ENCODE results near the gene ANGPTL3. TPM values are rescaled to one million over a fixed set of nuclear protein-coding genes. Genes with fewer than 3 reads are reported as not detected.

ANGPTL3 gene
- total and polyA plus RNA-seq, 2 of the 8 experiments (the other 6 are each of a cell fraction or from before 2014, with no cell fraction given), result not detected

DNA sequence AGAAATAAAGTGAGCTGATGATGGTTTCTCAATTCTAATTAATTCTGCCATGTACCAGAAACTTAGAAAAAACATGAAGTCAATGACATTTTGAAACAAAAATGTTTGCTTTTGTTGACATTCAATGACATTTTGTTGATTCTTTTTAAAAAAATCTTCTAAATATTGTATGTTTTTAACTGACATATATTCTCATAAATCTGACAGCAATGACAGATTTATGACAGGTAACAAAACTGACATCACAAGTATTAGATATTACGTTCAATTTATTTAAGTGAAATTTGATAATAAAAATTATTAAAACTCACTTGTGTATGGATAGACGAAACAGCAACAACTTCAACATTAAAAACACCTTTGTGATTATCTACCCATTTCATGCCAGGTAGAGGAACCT lies 36.0 kb upstream of the ANGPTL3 start:
- 94% methylated on average over 2 of the region's 2 CpGs; no CpG with 5 or more reads in 1 of the 2 experiments for WGBS, 2 experiments (ENCODE audit: extremely low coverage in 1 of 2, insufficient coverage in 1 of 2, insufficient read length in 1 of 2, insufficient replicate concordance in 2 of 2, low coverage in 1 of 2, low lambda C conversion rate in 2 of 2, missing lambda C conversion rate in 1 of 2)
- H3K9ac ChIP-seq (replicated peaks in 1 of 4; ENCODE audit: extremely low read depth in 1 of 4, low read depth in 3 of 4, low read length in 3 of 4), result no peak overlapping the region
- POLR2A ChIA-PET (ENCODE audit: partially characterized antibody), result no interaction called here
- TF ChIP-seq CTBP2 (IDR thresholded peaks at IDR 0.05; ENCODE audit: borderline replicate concordance, insufficient read depth, insufficient read length, low read length) (no peak), EP300 (IDR thresholded peaks at IDR 0.05; ENCODE audit: borderline replicate concordance in 1 of 2, low read depth in 2 of 2, low read length in 2 of 2) (no peak), HDAC2 (IDR thresholded peaks at IDR 0.05; ENCODE audit: borderline replicate concordance in 1 of 2, low read depth in 2 of 2, low read length in 2 of 2) (no peak), POLR2A (IDR thresholded peaks at IDR 0.05; ENCODE audit: control extremely low read depth in 1 of 2, low read depth in 2 of 2, low read length in 2 of 2) (no peak), RFX5 (IDR thresholded peaks at IDR 0.05; ENCODE audit: borderline replicate concordance, low read depth, low read length) (no peak), CHD1 (IDR thresholded peaks at IDR 0.05; ENCODE audit: low read depth, low read length) (no peak), CBX8 (IDR thresholded peaks at IDR 0.05; ENCODE audit: borderline replicate concordance, low read depth, low read length) (no peak), SP4 (IDR thresholded peaks at IDR 0.05; ENCODE audit: low read length) (no peak), KDM1A (IDR thresholded peaks at IDR 0.05; ENCODE audit: borderline replicate concordance, low read length) (no peak), FOSL1 (IDR thresholded peaks at IDR 0.05; ENCODE audit: insufficient read depth, low read depth, low read length) (no peak), MAFK (IDR thresholded peaks at IDR 0.05; ENCODE audit: low read depth, low read length) (no peak), KDM5A (IDR thresholded peaks at IDR 0.05; ENCODE audit: low read length) (no peak)
- TF ChIP-seq, protein P1, sequence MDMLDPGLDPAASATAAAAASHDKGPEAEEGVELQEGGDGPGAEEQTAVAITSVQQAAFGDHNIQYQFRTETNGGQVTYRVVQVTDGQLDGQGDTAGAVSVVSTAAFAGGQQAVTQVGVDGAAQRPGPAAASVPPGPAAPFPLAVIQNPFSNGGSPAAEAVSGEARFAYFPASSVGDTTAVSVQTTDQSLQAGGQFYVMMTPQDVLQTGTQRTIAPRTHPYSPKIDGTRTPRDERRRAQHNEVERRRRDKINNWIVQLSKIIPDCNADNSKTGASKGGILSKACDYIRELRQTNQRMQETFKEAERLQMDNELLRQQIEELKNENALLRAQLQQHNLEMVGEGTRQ (IDR thresholded peaks at IDR 0.05; ENCODE audit: low read length), result no peak

More for the DNA sequence above, 36.0 kb upstream of the ANGPTL3 start:
- no peak overlapping the region for H3K27ac ChIP-seq (ENCODE audit: low read depth, low read length)
- H4K91ac ChIP-seq (replicated peaks; ENCODE audit: insufficient read length, low read length), result no peak overlapping the region
- H3K23me2 ChIP-seq (ENCODE audit: low read depth, low read length), result no peaks in the 10 kb centered on the region
- H3K36me3 ChIP-seq (ENCODE audit: control insufficient read depth in 2 of 4, insufficient read depth in 4 of 4, low read length in 3 of 4), result no peaks in the 10 kb centered on the region; a peak in 1 of 8 replicates
- no peaks in the 10 kb centered on the region for H3K9me3 ChIP-seq (ENCODE audit: insufficient read depth in 2 of 2, low read depth in 1 of 2, low read length in 1 of 2)
- no peak overlapping the region for H3K18ac ChIP-seq (ENCODE audit: extremely low read depth, low read length)
- no peak overlapping the region for H2BK12ac ChIP-seq (ENCODE audit: low read depth, low read length)
- no peak overlapping the region for H2BK5ac ChIP-seq (ENCODE audit: low read depth, low read length)
- no peaks in the 10 kb centered on the region for H3K79me1 ChIP-seq (ENCODE audit: low read depth, low read length)
- H2AK5ac ChIP-seq (ENCODE audit: low read depth, low read length), result no peak overlapping the region
- no peak overlapping the region for H4K5ac ChIP-seq (ENCODE audit: insufficient read length, low read depth, low read length)
- H3K14ac ChIP-seq (ENCODE audit: insufficient read length), result no peak overlapping the region
- no peaks in the 10 kb centered on the region for H4K20me1 ChIP-seq (replicated peaks in 1 of 2; ENCODE audit: control insufficient read depth in 1 of 2, insufficient read depth in 2 of 2, low read length in 2 of 2)
- H3K23ac ChIP-seq (ENCODE audit: insufficient read length), result no peak overlapping the region
- CTCF ChIA-PET (ENCODE audit: partially characterized antibody), result interaction anchor here (2.2 kb wide), 1 partner anchor 31 kb away, joined by 6 read pairs; no protein-coding TSS in a partner anchor
- DNase-seq (ENCODE audit: low read depth in 1 of 2, low spot score in 2 of 2), result no peak
- no peak overlapping the region for H2BK15ac ChIP-seq (ENCODE audit: low read length)
- H4K8ac ChIP-seq (ENCODE audit: extremely low read depth, insufficient read depth, low read length), result no peak overlapping the region
- H3K4ac ChIP-seq (replicated peaks; ENCODE audit: insufficient read length, low read depth, low read length), result no peak overlapping the region
- no peaks in the 10 kb centered on the region for H3K27me3 ChIP-seq (replicated peaks in 1 of 4; ENCODE audit: control insufficient read depth in 3 of 4, extremely low read depth in 1 of 4, insufficient read depth in 3 of 4, low read length in 3 of 4)
- FAIRE-seq, result no peak
- H3K79me2 ChIP-seq (ENCODE audit: control insufficient read depth in 1 of 2, insufficient read depth in 2 of 2, low read length in 2 of 2), result no peaks in the 10 kb centered on the region
- H3K4me2 ChIP-seq (ENCODE audit: insufficient read depth in 1 of 2, low read depth in 2 of 2, low read length in 2 of 2), result no peak overlapping the region
- no peaks in the 10 kb centered on the region for H3K4me1 ChIP-seq (replicated peaks in 1 of 4; ENCODE audit: control insufficient read depth in 3 of 4, insufficient read depth in 4 of 4, low read length in 3 of 4)
- no peak overlapping the region for H2BK120ac ChIP-seq (replicated peaks; ENCODE audit: low read depth, low read length)
- no peak overlapping the region for H2BK20ac ChIP-seq (ENCODE audit: low read length)
- no peak overlapping the region for H2AFZ ChIP-seq (ENCODE audit: low read length)
- no peak overlapping the region for H3K56ac ChIP-seq (replicated peaks; ENCODE audit: insufficient read length, low read depth, low read length)
- no peak overlapping the region for H3K4me3 ChIP-seq (ENCODE audit: extremely low read depth in 1 of 4, insufficient read depth in 2 of 4, low read depth in 3 of 4, low read length in 4 of 4)

All from H1 (cell line).